Ishikawa (cell line): ENCODE data around the gene SAFB.

Source experiments
- CEBPB ChIP-seq: IDR thresholded peaks from 2 replicates; pipeline ENCODE4 v1.6.1; 2012
- EP300 ChIP-seq: IDR thresholded peaks from 2 replicates; pipeline ENCODE4 v1.6.1; 2012; ENCODE audit warnings: borderline replicate concordance
- FOXM1 ChIP-seq: IDR thresholded peaks from 2 replicates; pipeline ENCODE4 v1.6.1; 2012; ENCODE audit warnings: low read depth, borderline replicate concordance
- RAD21 ChIP-seq: IDR thresholded peaks from 2 replicates; pipeline ENCODE4 v1.6.1; 2012; ENCODE audit warnings: low read depth
- REST ChIP-seq: IDR thresholded peaks from 2 replicates; pipeline ENCODE4 v1.6.1; 2012; ENCODE audit warnings: low read depth, mild to moderate bottlenecking
- TAF1 ChIP-seq: IDR thresholded peaks from 2 replicates; pipeline ENCODE4 v1.6.1; 2012; ENCODE audit warnings: low read depth, mild to moderate bottlenecking
- TCF12 ChIP-seq: IDR thresholded peaks from 2 replicates; pipeline ENCODE4 v1.6.1; 2012; ENCODE audit warnings: low read depth
- TEAD4 ChIP-seq: IDR thresholded peaks from 2 replicates; pipeline ENCODE4 v1.6.1; 2012
- YY1 ChIP-seq: IDR thresholded peaks from 2 replicates; pipeline ENCODE4 v1.6.1; 2012; ENCODE audit warnings: low read depth
- ZBTB7A ChIP-seq: IDR thresholded peaks from 2 replicates; pipeline ENCODE4 v1.6.1; 2012; ENCODE audit warnings: low read depth
- TF ChIP-seq, protein P1 (sequence below): IDR thresholded peaks from 2 replicates; pipeline ENCODE4 v1.6.1; 2012
- TF ChIP-seq, protein P2 (sequence below): IDR thresholded peaks from 2 replicates; pipeline ENCODE4 v1.6.1; 2012

DNA sequence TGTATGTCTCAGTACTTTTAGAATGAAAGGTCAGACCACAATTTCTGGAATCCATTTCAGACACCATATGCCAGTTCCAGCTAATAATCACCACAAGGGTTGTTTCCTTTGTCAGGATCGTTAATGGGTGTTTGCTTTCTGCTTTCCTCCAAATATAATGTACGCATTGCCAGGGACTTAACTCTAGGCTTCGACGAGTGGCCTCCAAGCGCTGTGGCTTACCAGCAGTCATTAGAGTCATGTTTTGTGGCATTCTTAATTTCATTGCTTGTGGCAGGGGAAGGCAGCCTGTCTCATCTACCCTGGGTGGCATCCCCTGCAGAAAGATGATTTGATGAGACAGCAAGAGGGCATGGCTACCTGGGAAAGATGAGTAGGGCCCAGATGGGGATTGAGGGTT, 22.5 kb downstream of the SAFB start:
- TF ChIP-seq ZBTB7A (no peak), EP300 (no peak), REST (no peak), CEBPB (no peak), FOXM1 (no peak), YY1 (no peak), TCF12 (no peak), RAD21 (no peak), TAF1 (no peak), TEAD4 (no peak)
- TF ChIP-seq, protein P1, sequence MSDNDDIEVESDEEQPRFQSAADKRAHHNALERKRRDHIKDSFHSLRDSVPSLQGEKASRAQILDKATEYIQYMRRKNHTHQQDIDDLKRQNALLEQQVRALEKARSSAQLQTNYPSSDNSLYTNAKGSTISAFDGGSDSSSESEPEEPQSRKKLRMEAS: no peak
- TF ChIP-seq, protein P2, sequence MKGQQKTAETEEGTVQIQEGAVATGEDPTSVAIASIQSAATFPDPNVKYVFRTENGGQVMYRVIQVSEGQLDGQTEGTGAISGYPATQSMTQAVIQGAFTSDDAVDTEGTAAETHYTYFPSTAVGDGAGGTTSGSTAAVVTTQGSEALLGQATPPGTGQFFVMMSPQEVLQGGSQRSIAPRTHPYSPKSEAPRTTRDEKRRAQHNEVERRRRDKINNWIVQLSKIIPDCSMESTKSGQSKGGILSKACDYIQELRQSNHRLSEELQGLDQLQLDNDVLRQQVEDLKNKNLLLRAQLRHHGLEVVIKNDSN: no peak
